Measurements from ENCODE around the gene PXYLP1.

- no peak for TF ChIP-seq CTCF (IDR thresholded peaks at IDR 0.05)
- TF ChIP-seq EZH2 (IDR thresholded peaks at IDR 0.05; ENCODE audit: borderline replicate concordance, insufficient read depth, low read depth, low read length, poor library complexity, severe bottlenecking) = no peak
Observed at GRCh38 chr3:141223673-141224166, 7.9 kb upstream of the PXYLP1 start.

Data from B cell (primary cell).